ENCODE measurements around the gene CEP250. TPM values are rescaled to one million over a fixed set of nuclear protein-coding genes. Genes with fewer than 3 reads are reported as not detected.
"Not testable (repeated sequence)": the region's sequence is repeated elsewhere in the genome, so short reads cannot be mapped to it uniquely, and the experiment has no call there.

The CEP250 gene
- total and polyA plus RNA-seq, 3 experiments from 2014 or later = 17.2 to 42.2 (median 34.8) TPM

- Histone ChIP-seq H3K36me3 (ENCODE audit: insufficient read depth, low read length) (peaks cover 6% of the 10 kb centered on the region), H3K27me3 (ENCODE audit: insufficient read depth, low read length, poor library complexity, severe bottlenecking) (no peaks in the 10 kb centered on the region), H3K27ac (ENCODE audit: low read depth, low read length) (peak overlapping the region; percentile 70), H3K4me1 (ENCODE audit: insufficient read depth, low read length) (peaks cover 21% of the 10 kb centered on the region), H3K4me3 (ENCODE audit: low read length) (peak overlapping the region; percentile 87), H3K9me3 (ENCODE audit: low read length) (no peaks in the 10 kb centered on the region)
- Mint-ChIP-seq H3K27me3 (no peaks in the 10 kb centered on the region), H3K4me3 (peak overlapping the region; percentile 85 to 97 (median 90)), H3K4me1 (peaks cover 15 to 30% (median 23%) of the 10 kb centered on the region in 3 donors), H3K36me3 (peaks cover 0 to 14% (median 3%) of the 10 kb centered on the region in 3 donors), H3K27ac (peak overlapping the region; percentile 59 to 95 (median 88)), H3K9me3 (no peaks in the 10 kb centered on the region)
- ChIA-PET POLR2A (interaction anchor here (0.6 to 0.8 kb wide), 3 partner anchors 74 to 201 kb away, joined by 3 to 9 read pairs (median 4); partner anchors contain the start of genes CEP250, RBM39 and SPAG4), CTCF (interaction anchor here (1.3 kb wide), 1 partner anchor 60 kb away, joined by 5 read pairs; no protein-coding TSS in a partner anchor)
- DNase-seq = no peak
Observed at GRCh38 chr20:35541118-35541782, 85.9 kb downstream of the CEP250 start.

- no peaks in the 10 kb centered on the region for H3K27me3 ChIP-seq (ENCODE audit: insufficient read depth, low read length, poor library complexity, severe bottlenecking)
- ChIA-PET POLR2A (interaction anchor here (0.7 to 1.8 kb wide), 4 partner anchors 74 to 412 kb away, joined by 3 to 5 read pairs (median 4); partner anchors contain the start of genes CPNE1, RBM12, RBM39 and SCAND1), CTCF (interaction anchor here (0.9 to 1.3 kb wide), 3 partner anchors 59 to 412 kb away, joined by 3 to 5 read pairs (median 3); partner anchors contain the start of genes RBM39 and SCAND1)
- peak within 1 kb of the TSS; percentile 87 for H3K4me3 ChIP-seq (ENCODE audit: low read length)
- peaks cover 21% of the 10 kb centered on the region for H3K4me1 ChIP-seq (ENCODE audit: insufficient read depth, low read length)
- Mint-ChIP-seq H3K27ac (peak within 1 kb of the TSS; percentile 59 to 95 (median 88)), H3K9me3 (no peaks in the 10 kb centered on the region), H3K36me3 (peaks cover 0 to 14% (median 3%) of the 10 kb centered on the region in 3 donors), H3K4me1 (peaks cover 15 to 30% (median 23%) of the 10 kb centered on the region in 3 donors), H3K27me3 (no peaks in the 10 kb centered on the region), H3K4me3 (peak within 1 kb of the TSS; percentile 85 to 97 (median 90))
- no peaks in the 10 kb centered on the region for H3K9me3 ChIP-seq (ENCODE audit: low read length)
- H3K27ac ChIP-seq (ENCODE audit: low read depth, low read length) = peak within 1 kb of the TSS; percentile 70
- peak; percentile 95 to 97 (median 96) for DNase-seq
- H3K36me3 ChIP-seq (ENCODE audit: insufficient read depth, low read length) = peaks cover 6% of the 10 kb centered on the region
Observed at GRCh38 chr20:35541783-35542662, 86.6 kb downstream of the CEP250 start, which contains the start of gene ERGIC3. Gene ERGIC3 (plus strand): TSS chr20:35542078. CDS start chr20:35542098, 20 bp downstream.

- Histone ChIP-seq H3K27me3 (ENCODE audit: insufficient read depth, low read length, poor library complexity, severe bottlenecking) (no peaks in the 10 kb centered on the region), H3K27ac (ENCODE audit: low read depth, low read length) (peak overlapping the region; percentile 70), H3K36me3 (ENCODE audit: insufficient read depth, low read length) (peaks cover 6% of the 10 kb centered on the region), H3K9me3 (ENCODE audit: low read length) (no peaks in the 10 kb centered on the region), H3K4me3 (ENCODE audit: low read length) (no peak overlapping the region), H3K4me1 (ENCODE audit: insufficient read depth, low read length) (peaks cover 21% of the 10 kb centered on the region)
- peak overlapping the region; percentile 70 to 92 (median 88) for H3K4me3 Mint-ChIP-seq
- peak overlapping the region; percentile 52 to 95 (median 82) for H3K27ac Mint-ChIP-seq
- no peak for DNase-seq
- H3K36me3 Mint-ChIP-seq = peaks cover 0 to 20% (median 3%) of the 10 kb centered on the region in 3 donors
- ChIA-PET CTCF (interaction anchor here (0.9 to 1.0 kb wide), 2 partner anchors 199 to 411 kb away, joined by 3 read pairs; partner anchors contain the start of genes RBM39 and SCAND1), POLR2A (interaction anchor here (1.8 kb wide), 1 partner anchor 411 kb away, joined by 5 read pairs; the partner anchor contains the start of gene SCAND1)
- H3K4me1 Mint-ChIP-seq = peaks cover 15 to 30% (median 23%) of the 10 kb centered on the region in 3 donors
- H3K27me3 Mint-ChIP-seq = no peaks in the 10 kb centered on the region
- H3K9me3 Mint-ChIP-seq = no peaks in the 10 kb centered on the region
Observed at GRCh38 chr20:35542990-35543389, 87.6 kb downstream of the CEP250 start.

GRCh38 chr20:35544436-35544835 lies 89.0 kb downstream of the CEP250 start:
- H3K4me1 Mint-ChIP-seq = peaks cover 15 to 30% (median 23%) of the 10 kb centered on the region in 3 donors
- POLR2A ChIA-PET = no interaction called here
- peaks cover 21% of the 10 kb centered on the region for H3K4me1 ChIP-seq (ENCODE audit: insufficient read depth, low read length)
- no peak overlapping the region for H3K27ac Mint-ChIP-seq
- peaks cover 11% of the 10 kb centered on the region for H3K36me3 ChIP-seq (ENCODE audit: insufficient read depth, low read length)
- no peak for DNase-seq
- H3K27me3 ChIP-seq (ENCODE audit: insufficient read depth, low read length, poor library complexity, severe bottlenecking) = no peaks in the 10 kb centered on the region
- H3K4me3 ChIP-seq (ENCODE audit: low read length) = no peak overlapping the region
- CTCF ChIA-PET = interaction anchor here (0.6 kb wide), 1 partner anchor 410 kb away, joined by 3 read pairs; no protein-coding TSS in a partner anchor
- no peaks in the 10 kb centered on the region for H3K9me3 Mint-ChIP-seq
- no peaks in the 10 kb centered on the region for H3K27me3 Mint-ChIP-seq
- H3K4me3 Mint-ChIP-seq = no peak overlapping the region
- no peak overlapping the region for H3K27ac ChIP-seq (ENCODE audit: low read depth, low read length)
- peaks cover 0 to 32% (median 3%) of the 10 kb centered on the region in 3 donors for H3K36me3 Mint-ChIP-seq
- no peaks in the 10 kb centered on the region for H3K9me3 ChIP-seq (ENCODE audit: low read length)

- H3K9me3 Mint-ChIP-seq; H3K4me3 ChIP-seq (ENCODE audit: low read length); H3K27ac ChIP-seq (ENCODE audit: low read depth, low read length); H3K27me3 ChIP-seq (ENCODE audit: insufficient read depth, low read length, poor library complexity, severe bottlenecking); H3K4me3 Mint-ChIP-seq; H3K9me3 ChIP-seq (ENCODE audit: low read length); H3K27ac Mint-ChIP-seq; DNase-seq; H3K27me3 Mint-ChIP-seq; POLR2A ChIA-PET: not testable (repeated sequence)
- Mint-ChIP-seq H3K36me3 (peaks cover 0 to 35% (median 5%) of the 10 kb centered on the region in 3 donors), H3K4me1 (peaks cover 15 to 30% (median 23%) of the 10 kb centered on the region in 3 donors)
- peaks cover 11% of the 10 kb centered on the region for H3K36me3 ChIP-seq (ENCODE audit: insufficient read depth, low read length)
- peaks cover 21% of the 10 kb centered on the region for H3K4me1 ChIP-seq (ENCODE audit: insufficient read depth, low read length)
- CTCF ChIA-PET = interaction anchor here (0.6 kb wide), 1 partner anchor 410 kb away, joined by 3 read pairs; no protein-coding TSS in a partner anchor
Observed at GRCh38 chr20:35544941-35545340, 89.5 kb downstream of the CEP250 start.

GRCh38 chr20:35546127-35546526 lies 90.7 kb downstream of the CEP250 start:
- Histone ChIP-seq H3K36me3 (ENCODE audit: insufficient read depth, low read length) (peaks cover 11% of the 10 kb centered on the region), H3K4me1 (ENCODE audit: insufficient read depth, low read length) (peaks cover 21% of the 10 kb centered on the region), H3K9me3 (ENCODE audit: low read length) (no peaks in the 10 kb centered on the region), H3K27me3 (ENCODE audit: insufficient read depth, low read length, poor library complexity, severe bottlenecking) (no peaks in the 10 kb centered on the region), H3K4me3 (ENCODE audit: low read length) (no peak overlapping the region), H3K27ac (ENCODE audit: low read depth, low read length) (no peak overlapping the region)
- ChIA-PET CTCF (no interaction called here), POLR2A (no interaction called here)
- Mint-ChIP-seq H3K4me1 (peaks cover 14 to 28% (median 21%) of the 10 kb centered on the region in 3 donors), H3K9me3 (no peaks in the 10 kb centered on the region), H3K4me3 (no peak overlapping the region), H3K27me3 (no peaks in the 10 kb centered on the region), H3K27ac (no peak overlapping the region), H3K36me3 (peaks cover 0 to 37% (median 7%) of the 10 kb centered on the region in 3 donors)
- no peak for DNase-seq

GRCh38 chr20:35547329-35547728 lies 91.9 kb downstream of the CEP250 start:
- H3K36me3 Mint-ChIP-seq = peaks cover 0 to 34% (median 7%) of the 10 kb centered on the region in 3 donors
- no peak for DNase-seq
- Histone ChIP-seq H3K27ac (ENCODE audit: low read depth, low read length) (no peak overlapping the region), H3K4me3 (ENCODE audit: low read length) (no peak overlapping the region), H3K36me3 (ENCODE audit: insufficient read depth, low read length) (peaks cover 20% of the 10 kb centered on the region), H3K27me3 (ENCODE audit: insufficient read depth, low read length, poor library complexity, severe bottlenecking) (no peaks in the 10 kb centered on the region), H3K4me1 (ENCODE audit: insufficient read depth, low read length) (peaks cover 12% of the 10 kb centered on the region), H3K9me3 (ENCODE audit: low read length) (no peaks in the 10 kb centered on the region)
- H3K9me3 Mint-ChIP-seq = no peaks in the 10 kb centered on the region
- peaks cover 6 to 16% (median 12%) of the 10 kb centered on the region in 3 donors for H3K4me1 Mint-ChIP-seq
- H3K27ac Mint-ChIP-seq = no peak overlapping the region
- ChIA-PET CTCF (no interaction called here), POLR2A (no interaction called here)
- H3K27me3 Mint-ChIP-seq = no peaks in the 10 kb centered on the region
- peak overlapping the region in 1 of 7 donors; percentile 14 for H3K4me3 Mint-ChIP-seq

Measured in CD8-positive, alpha-beta memory T cell (primary cell).